OCI-M1 (cell line): ENCODE results near the gene CUL7.
A peak's percentile ranks its signal among the peaks of the same experiment; 100 is the strongest.
"Not testable (repeated sequence)": the region's sequence is repeated elsewhere in the genome, so short reads cannot be mapped to it uniquely, and the experiment has no call there.

Source experiments
- DNase-seq: peaks from one replicate; lab custom pipeline; 2025; lab: John Stamatoyannopoulos, UW

Gene CUL7

DNA sequence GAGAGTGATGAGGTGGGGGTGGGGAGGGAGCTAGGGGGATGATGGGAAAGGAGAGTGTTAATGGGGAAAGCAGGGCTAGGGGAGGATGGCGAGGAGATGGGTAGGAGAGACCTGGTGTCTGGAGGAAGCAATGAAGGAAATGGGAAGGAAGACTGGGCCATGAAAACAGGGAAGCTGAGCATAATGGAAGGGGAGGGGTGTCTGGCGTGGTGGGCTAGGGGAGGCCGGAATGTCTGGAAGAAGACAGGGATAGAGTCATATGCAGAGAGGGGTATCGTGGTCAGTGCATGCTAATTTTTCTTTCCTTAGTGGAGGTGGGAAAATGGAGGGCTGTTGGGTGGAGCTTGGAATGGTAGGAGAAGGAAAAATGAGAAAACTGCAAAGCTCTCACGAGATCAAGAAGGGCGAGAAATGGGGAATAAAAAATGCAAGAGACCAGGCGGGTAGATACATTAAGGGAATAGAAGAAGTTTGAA is 39.2 kb downstream of the CUL7 start:
- no peak for DNase-seq

DNA sequence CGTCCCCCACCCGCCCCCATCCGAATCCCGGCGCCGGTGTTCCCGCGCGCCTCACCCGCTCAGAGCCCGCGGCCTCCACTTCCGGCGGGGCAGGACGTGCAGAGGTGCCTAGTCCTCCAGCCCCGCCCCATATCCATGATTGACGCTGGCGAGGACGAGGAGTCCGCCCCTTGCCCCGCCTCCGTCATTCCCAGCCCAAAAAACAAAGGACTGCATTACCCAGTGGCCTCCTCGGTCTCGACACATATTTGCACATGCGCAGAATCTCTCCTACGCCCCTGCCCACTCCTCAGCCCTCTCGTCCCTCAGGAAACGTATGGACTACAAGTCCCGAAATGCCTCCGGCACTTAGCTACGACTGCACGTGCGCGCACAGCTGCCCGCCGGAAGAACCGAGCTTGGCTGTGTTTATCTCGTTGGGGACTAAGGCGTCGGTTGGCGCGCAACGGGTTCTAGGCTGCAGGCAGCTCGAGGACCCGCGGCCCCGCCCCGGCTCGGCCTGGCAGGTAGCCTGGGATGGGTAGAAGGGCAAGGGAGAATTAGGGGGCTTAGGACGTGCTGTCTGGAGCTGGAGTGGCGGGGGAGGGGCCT is 39.7 kb downstream of the CUL7 start, which contains the start of the genes KLHDC3 and MEA1:
KLHDC3 (plus strand) TSS at position 407 of the 591 bp plus-strand sequence. CDS start 2,944 bp downstream, outside the sequence.
MEA1 (minus strand) TSS at position 104 of the 591 bp plus-strand sequence. CDS start 133 bp downstream, outside the sequence.
- peak; percentile 100 for DNase-seq

DNA sequence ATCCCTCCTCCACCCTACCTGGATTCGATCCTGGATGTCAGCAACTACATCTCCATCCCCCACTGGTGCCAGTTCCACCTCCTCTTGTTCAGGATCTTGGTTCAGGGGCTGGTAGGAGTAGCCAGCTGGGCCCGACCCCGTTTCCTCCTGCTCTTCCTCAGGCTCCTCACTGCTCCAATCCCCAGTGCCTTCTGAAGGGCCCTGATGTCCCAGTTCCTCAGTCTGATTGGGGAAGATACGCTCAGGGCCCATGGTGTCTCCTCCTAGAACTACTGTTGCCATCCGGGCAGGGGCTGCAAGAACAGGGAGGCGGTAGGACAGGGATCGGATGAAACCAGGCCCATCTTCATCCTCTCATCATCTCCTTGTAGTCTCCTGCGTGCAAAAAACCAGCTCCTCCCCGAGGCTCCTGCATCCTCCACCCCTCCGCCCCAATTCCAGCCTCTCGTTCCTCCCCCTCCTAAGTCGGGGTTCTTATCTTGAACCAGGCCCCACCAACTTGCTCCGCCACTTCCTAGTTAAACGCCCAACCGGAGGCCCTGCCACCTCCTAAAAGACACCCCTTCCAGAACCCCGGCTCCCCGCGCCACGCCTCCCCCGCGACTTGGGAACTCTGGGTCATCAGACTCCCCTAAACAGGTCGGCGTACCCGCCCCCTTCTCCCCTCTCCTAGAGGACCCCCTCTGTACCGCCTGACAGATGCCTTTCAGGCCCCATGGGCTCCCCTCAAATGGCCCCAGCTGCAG is 40.4 kb downstream of the CUL7 start:
- DNase-seq = peak; percentile 76

DNA sequence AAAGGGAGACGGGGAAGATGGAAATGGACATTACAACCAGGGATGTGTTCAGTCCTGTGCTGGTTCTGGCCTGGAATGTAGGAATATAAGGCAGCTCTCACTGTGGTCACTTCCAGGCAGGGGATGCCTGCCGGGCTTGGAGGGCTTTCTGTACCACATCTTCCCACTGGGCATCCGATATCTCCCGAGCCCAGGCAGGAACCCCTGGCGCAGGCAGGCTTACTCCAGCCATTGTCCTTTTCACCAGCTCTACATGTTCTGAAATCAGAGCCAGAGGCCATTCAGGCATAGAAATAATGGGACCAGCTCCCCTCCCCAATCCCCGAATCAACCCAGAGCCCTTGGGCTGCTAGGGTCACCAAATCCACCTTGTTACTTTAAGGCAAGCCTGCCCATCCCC is 41.3 kb downstream of the CUL7 start:
- DNase-seq = no peak

DNA sequence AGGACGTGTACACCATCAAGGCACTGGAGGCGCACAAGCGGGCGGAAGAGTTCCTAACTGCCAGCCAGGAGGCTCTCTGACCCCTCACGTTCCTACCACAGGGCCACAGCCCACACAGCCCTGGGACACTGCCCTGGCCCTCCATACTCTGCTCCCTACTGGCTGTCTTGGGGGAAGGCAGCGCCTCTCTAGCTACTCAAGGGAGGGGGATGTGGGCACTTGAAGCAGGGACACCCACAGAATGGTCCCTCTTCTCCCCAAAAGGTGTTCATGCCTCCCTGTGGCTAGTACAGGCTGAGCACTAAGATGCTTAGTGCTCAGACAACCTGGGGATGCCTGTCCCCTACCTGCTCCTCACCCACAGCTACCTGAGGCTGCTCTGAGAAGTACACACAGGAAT is 42.4 kb downstream of the CUL7 start:
- no peak for DNase-seq

DNA sequence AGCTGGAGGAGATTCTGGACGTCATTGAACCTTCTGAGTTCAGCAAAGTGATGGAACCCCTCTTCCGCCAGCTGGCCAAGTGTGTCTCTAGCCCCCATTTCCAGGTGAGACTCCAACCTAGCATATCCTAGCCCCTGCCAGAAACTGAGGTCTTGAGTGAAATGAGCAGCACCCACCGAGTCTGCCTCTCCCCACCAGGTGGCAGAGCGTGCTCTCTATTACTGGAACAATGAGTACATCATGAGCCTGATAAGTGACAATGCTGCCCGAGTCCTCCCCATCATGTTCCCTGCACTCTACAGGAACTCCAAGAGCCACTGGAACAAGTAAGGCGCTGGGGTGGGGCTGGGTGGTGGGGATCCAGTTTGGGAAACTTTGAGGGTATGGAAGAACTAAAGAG is 44.5 kb downstream of the CUL7 start:
- peak; percentile 55 for DNase-seq

DNA sequence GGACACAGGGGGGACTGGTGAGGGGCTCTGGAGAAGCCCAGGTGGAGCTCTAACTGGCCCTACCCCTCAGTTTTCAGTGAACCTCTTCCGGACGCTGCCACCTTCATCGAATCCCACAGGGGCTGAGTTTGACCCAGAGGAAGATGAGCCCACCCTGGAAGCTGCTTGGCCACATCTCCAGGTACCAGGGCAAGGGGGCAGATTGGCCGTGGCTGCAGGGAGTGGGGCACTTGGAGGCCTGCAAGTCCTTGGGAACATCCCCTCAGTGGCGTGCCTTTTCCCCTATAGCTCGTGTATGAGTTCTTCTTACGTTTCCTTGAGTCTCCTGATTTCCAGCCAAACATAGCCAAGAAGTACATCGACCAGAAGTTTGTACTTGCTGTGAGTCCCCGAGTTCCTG is 46.5 kb downstream of the CUL7 start:
- no peak for DNase-seq

DNA sequence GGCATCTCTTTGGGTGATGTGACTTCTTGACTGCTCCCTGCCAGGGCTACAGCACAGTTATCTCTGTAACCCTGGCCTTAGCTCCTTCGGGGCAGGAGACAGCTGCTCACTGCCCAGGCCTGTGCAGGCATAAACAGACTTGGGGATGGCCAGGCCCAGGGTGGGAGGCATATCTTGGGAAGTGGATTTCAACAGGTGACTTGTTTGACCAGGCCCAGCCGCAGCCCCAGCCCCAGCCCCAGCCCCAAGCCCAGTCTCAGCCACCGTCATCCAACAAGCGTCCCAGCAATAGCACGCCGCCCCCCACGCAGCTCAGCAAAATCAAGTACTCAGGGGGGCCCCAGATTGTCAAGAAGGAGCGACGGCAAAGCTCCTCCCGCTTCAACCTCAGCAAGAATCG is 47.4 kb downstream of the CUL7 start:
- no peak for DNase-seq

DNA sequence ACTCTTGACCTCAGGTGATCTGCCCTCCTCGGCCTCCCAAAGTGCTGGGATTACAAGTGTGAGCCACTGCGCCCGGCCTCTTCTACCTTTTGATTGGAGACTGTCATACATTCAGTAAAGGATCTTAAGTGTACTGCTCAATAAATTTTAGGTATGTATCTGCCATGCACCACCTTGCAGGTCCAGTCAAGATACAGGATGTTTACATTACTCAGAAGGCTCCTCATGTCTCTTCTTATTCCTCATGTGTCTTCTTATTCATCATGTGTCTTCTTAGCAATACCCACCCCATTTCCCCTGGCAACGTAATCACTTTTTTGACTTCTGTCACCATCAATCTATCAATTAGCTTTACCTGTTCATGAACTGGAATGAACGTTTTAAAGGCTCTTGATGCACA is 47.8 kb downstream of the CUL7 start:
- DNase-seq = no peak

DNA sequence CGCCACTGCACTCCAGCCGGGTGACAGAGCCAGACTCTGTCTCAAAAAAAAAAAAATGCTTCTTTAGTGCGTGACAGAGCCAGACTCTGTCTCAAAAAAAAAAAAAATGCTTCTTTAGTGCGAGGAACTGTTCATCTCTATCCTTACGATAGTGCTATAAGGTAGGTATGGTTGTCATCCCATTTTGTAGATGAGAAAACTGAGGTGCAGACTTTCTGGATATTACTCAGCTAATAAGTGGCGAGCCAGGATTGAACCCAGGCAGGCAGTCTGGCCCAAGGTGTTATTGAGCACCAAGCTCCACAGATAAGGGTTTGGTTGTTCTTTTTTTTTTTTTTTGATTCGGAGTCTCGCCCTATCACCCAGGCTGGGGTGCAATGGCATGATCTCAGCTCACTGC is 51.8 kb downstream of the CUL7 start:
- DNase-seq = no peak

DNA sequence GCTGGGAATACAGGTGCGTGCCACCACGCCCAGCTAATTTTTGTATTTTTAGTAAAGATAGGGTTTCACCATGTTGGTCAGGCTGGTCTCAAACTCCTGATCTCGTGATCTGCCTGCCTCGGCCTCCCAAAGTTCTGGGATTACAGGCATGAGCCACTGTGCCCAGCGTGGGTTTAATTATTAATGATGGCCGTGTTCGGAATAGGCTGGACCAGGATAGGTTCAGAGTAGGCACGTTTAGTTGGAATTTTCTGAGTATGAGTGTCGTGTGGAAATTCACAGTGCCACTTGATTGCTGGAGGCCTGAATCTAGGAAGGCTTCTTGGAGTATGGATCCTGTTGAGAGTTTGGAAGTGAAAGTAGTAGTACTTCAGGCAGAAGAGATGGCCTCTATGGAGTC is 55.4 kb downstream of the CUL7 start:
- DNase-seq = not testable (repeated sequence)

DNA sequence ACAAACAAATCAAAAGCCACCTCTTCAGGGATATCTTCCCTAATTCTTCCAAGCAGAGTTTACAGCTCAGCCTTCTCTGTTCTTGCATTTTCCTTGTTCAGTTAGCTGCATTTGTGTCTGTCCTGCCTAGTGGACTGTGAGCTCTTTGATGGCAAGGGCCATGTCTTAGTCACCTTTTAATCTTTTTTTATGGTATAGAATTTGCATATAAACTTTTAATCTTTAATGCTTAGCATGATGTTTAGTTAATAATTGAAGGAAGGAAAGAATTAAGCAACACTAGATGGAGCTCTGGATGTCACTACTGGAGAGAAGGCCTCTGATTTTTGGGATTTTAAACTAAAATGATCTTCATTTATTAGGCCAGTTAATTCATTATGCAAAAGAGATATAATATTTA is 57.1 kb downstream of the CUL7 start:
- no peak for DNase-seq

DNA sequence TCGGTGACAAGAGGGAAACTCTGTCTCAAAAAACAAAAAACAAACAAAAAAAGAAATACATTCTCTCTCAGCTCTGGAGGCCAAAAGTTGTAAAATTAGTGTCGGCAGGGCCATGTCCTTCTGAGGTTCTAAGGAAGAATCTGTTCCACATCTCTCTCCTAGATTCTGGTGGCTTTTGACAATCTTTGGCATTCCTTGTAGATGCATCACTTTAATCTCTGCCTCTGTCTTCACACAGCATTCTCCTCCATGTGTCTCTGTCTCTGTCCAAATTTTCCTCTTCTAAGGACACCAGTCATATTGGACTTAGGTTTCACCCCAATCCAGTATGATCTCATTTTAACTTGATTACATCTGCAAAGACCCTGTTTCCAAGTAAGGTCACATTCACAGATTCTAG is 60.2 kb downstream of the CUL7 start:
- DNase-seq = no peak

DNA sequence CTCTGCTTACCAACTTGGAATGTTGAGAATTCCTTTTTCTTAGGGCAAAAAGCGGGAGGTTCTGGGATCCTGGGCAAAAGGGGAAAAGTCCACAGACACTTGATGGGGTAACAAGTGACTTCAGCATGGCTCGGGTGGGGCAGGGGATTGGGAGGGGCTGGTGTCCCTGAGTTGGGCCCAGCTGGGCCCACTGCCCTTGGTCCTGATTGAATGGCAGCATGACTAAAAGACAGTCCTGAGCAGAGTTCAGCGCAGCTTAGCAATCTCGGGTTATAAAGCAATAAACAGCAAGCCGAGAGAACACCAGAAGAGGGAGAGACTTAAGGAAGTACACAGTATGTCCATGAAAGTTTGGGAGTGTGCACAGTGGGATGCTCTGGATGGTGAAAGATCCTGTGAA is 63.7 kb downstream of the CUL7 start:
- no peak for DNase-seq

DNA sequence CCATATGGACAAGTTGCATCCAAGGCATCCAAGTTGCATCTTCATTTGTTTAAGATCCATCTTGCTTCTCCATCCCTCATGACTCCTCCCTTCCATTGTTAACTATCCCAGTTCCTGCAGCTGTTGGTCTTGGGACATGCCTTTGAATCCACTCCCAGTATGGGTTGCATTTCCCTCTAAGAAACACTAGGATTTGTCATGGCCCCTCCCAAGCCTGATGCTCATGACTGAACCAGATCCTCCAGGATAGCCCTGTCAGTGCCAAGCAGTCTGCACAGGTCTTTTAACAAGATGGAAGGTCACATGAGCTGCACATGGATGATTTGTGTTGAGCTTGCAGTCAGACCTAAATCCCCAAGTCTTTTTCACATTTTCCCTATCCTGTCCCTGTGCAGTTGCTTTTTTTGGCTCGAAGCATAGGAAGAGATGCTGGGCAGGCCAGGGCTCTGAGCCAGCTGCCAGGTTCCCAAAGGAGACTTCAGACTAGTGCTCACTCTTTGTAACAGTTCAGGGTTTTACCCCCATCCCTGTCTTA is 65.1 kb downstream of the CUL7 start:
- DNase-seq = no peak
